Neuronal stem cell (in vitro differentiated cells): ENCODE data around the gene GUCY2C.
"Not testable (repeated sequence)": the region's sequence is repeated elsewhere in the genome, so short reads cannot be mapped to it uniquely, and the experiment has no call there.

Experiments
- DNase-seq: peaks from one replicate; pipeline ENCODE4 v3.0.0-alpha.2; 2013; ENCODE audit warnings: low spot score
- H2AFZ ChIP-seq: one replicate; pipeline ENCODE4 v1.6.1; 2013; ENCODE audit warnings: mild to moderate bottlenecking, low read length, inconsistent platforms
- H2AK5ac ChIP-seq: 2 replicates; pipeline ENCODE4 v1.6.1; 2013; ENCODE audit warnings: low read depth, mild to moderate bottlenecking, inconsistent platforms, low read length, moderate library complexity, mixed read lengths
- H2BK120ac ChIP-seq: 2 replicates; pipeline ENCODE4 v1.6.1; 2013; ENCODE audit warnings: low read depth, mild to moderate bottlenecking, inconsistent platforms, low read length, moderate library complexity, mixed read lengths
- H2BK12ac ChIP-seq: one replicate; pipeline ENCODE4 v1.6.1; 2013; ENCODE audit warnings: low read length, inconsistent platforms
- H2BK15ac ChIP-seq: 2 replicates; pipeline ENCODE4 v1.6.1; 2013; ENCODE audit warnings: mild to moderate bottlenecking, low read length, inconsistent platforms, mixed read lengths
- H2BK5ac ChIP-seq: one replicate; pipeline ENCODE4 v1.6.1; 2013; ENCODE audit warnings: inconsistent platforms, mild to moderate bottlenecking, low read length, moderate library complexity
- H3K14ac ChIP-seq: one replicate; pipeline ENCODE4 v1.6.1; 2013; ENCODE audit warnings: low read length, inconsistent platforms
- H3K18ac ChIP-seq: 2 replicates; pipeline ENCODE4 v1.6.1; 2013; ENCODE audit warnings: low read length, inconsistent platforms
- H3K23ac ChIP-seq: 2 replicates; pipeline ENCODE4 v1.6.1; 2013; ENCODE audit warnings: low read depth, mild to moderate bottlenecking, mixed read lengths, low read length, inconsistent platforms; ENCODE audit not compliant: poor library complexity
- H3K27ac ChIP-seq: replicated peaks from 3 replicates; pipeline ENCODE4 v1.5.1; 2013; ENCODE audit warnings: low read length, inconsistent platforms
- H3K27me3 ChIP-seq, 3 experiments: 2 replicates each; pipeline ENCODE4 v1.6.1; 2013; ENCODE audit warnings: low read length in 3 of 3, mild to moderate bottlenecking in 2 of 3, inconsistent platforms in 1 of 3, low read depth in 1 of 3, mixed read lengths in 1 of 3, moderate library complexity in 1 of 3; ENCODE audit not compliant: control insufficient read depth in 3 of 3, insufficient read depth in 3 of 3
- H3K36me3 ChIP-seq, 2 donors: replicated peaks in 1 of 2; 2 replicates each; pipeline ENCODE4 v1.6.1; 2013; ENCODE audit warnings: low read length in 2 of 2; ENCODE audit not compliant: control insufficient read depth in 2 of 2, insufficient read depth in 2 of 2
- H3K4ac ChIP-seq: 2 replicates; pipeline ENCODE4 v1.6.1; 2013; ENCODE audit warnings: inconsistent platforms, mild to moderate bottlenecking, low read length, moderate library complexity
- H3K4me1 ChIP-seq, 2 donors: 1 replicate in 1 of 2; 2 replicates in 1 of 2; pipeline ENCODE4 v1.6.1; 2013; ENCODE audit warnings: low read length in 2 of 2, low read depth in 1 of 2; ENCODE audit not compliant: control insufficient read depth in 2 of 2, insufficient read depth in 1 of 2
- H3K4me2 ChIP-seq: one replicate; pipeline ENCODE4 v1.6.1; 2013; ENCODE audit warnings: mild to moderate bottlenecking, low read length, inconsistent platforms; ENCODE audit not compliant: insufficient read depth, poor library complexity, severe bottlenecking
- H3K4me3 ChIP-seq, 2 donors: 2 replicates each; pipeline ENCODE4 v1.5.1; 2013; ENCODE audit warnings: low read length in 2 of 2, mild to moderate bottlenecking in 2 of 2, inconsistent platforms in 1 of 2, moderate library complexity in 1 of 2
- H3K79me1 ChIP-seq: one replicate; pipeline ENCODE4 v1.6.1; 2013; ENCODE audit warnings: low read depth, mild to moderate bottlenecking, inconsistent platforms, low read length, moderate library complexity
- H3K9ac ChIP-seq: one replicate; pipeline ENCODE4 v1.6.1; 2013; ENCODE audit warnings: mild to moderate bottlenecking, low read depth, low read length, inconsistent platforms; ENCODE audit not compliant: poor library complexity
- H3K9me3 ChIP-seq, 2 donors: replicated peaks in 1 of 2; 2 replicates each; pipeline versions ENCODE3 to v1.6.1; 2013; ENCODE audit warnings: low read length in 2 of 2, mild to moderate bottlenecking in 2 of 2, inconsistent platforms in 1 of 2, low read depth in 1 of 2, mixed read lengths in 1 of 2, moderate library complexity in 1 of 2; ENCODE audit not compliant: control insufficient read depth in 2 of 2, insufficient read depth in 1 of 2
- H4K8ac ChIP-seq: one replicate; pipeline ENCODE4 v1.6.1; 2013; ENCODE audit warnings: low read depth, mild to moderate bottlenecking, inconsistent platforms, low read length, moderate library complexity
- H4K91ac ChIP-seq: one replicate; pipeline ENCODE4 v1.6.1; 2013; ENCODE audit warnings: low read length, low read depth, mild to moderate bottlenecking, inconsistent platforms; ENCODE audit not compliant: poor library complexity
- WGBS, 2 donors: extraction: QIAGEN DNeasy Blood & Tissue Kit; methylation state at CpG; one replicate each; pipeline ENCODE4 v1.1.7; 2013; ENCODE audit warnings: missing lambda C conversion rate in 2 of 2, mixed read lengths in 1 of 2; ENCODE audit not compliant: insufficient read length in 2 of 2, insufficient replicate concordance in 1 of 2; ENCODE audit errors: extremely low coverage in 2 of 2; 5-methylcytosine and 5-hydroxymethylcytosine counted together

Gene GUCY2C

DNA sequence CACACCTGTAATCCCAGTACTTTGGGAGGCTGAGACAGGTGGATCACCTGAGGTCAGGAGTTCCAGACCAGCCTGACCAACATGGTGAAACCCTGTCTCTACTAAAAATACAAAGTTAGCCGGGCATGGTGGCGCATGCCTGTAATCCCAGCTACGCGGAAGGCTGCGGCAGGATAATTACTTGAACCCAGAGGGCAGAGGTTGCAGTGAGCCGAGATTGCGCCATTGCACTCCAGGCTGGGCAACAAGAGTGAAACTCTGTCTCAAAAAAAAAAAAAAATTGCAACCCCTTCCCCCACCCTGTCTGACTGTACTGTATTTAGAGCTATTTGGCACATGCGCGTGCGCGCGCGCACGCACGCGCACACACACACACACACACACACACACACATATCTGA lies 40.0 kb upstream of the GUCY2C start:
- not testable (repeated sequence) for H3K36me3 ChIP-seq, H3K4me3 ChIP-seq, H3K18ac ChIP-seq, H2BK12ac ChIP-seq, H3K4me2 ChIP-seq, H3K23ac ChIP-seq, H3K4ac ChIP-seq, H2AFZ ChIP-seq, H3K9ac ChIP-seq, H3K27me3 ChIP-seq, DNase-seq, H2BK120ac ChIP-seq, H3K14ac ChIP-seq, H3K4me1 ChIP-seq, H2BK5ac ChIP-seq, H3K27ac ChIP-seq, H4K8ac ChIP-seq, H4K91ac ChIP-seq, H3K79me1 ChIP-seq, H3K9me3 ChIP-seq, H2AK5ac ChIP-seq, H2BK15ac ChIP-seq
- no CpG with 5 or more reads among the region's 16 CpGs for WGBS, 2 donors

DNA sequence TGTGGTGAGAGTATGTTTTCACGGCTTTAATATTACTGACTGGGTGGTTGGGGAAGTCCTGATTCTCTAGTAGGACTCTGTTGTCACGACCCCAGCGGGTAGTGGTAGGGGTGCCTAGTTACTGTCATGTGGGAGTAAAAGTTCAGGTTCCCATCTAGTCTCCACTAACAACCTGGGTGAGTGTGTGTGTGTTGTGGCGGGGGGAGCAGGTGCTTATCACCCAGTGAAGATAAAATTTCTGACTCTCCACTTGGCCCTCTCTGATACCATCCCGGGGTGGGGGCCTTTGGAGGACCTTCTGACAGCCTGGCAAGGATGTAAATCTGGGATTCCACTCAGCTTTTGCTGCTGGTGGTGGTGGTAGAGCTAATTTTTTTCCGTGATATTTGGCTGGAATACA lies 35.4 kb upstream of the GUCY2C start:
- H2AFZ ChIP-seq: no peak overlapping the region
- H2BK15ac ChIP-seq: no peak overlapping the region
- no peak overlapping the region for H3K27ac ChIP-seq
- DNase-seq: no peak
- H3K23ac ChIP-seq: no peak overlapping the region
- no peak overlapping the region for H3K18ac ChIP-seq
- no peak overlapping the region for H3K9ac ChIP-seq
- WGBS, 2 donors: no CpG with 5 or more reads among the region's 6 CpGs
- no peaks in the 10 kb centered on the region for H3K27me3 ChIP-seq
- H4K91ac ChIP-seq: no peak overlapping the region
- no peak overlapping the region for H2BK120ac ChIP-seq
- no peaks in the 10 kb centered on the region for H3K79me1 ChIP-seq
- H3K4me3 ChIP-seq: no peak overlapping the region
- H3K4me2 ChIP-seq: no peak overlapping the region
- no peak overlapping the region for H4K8ac ChIP-seq
- H3K36me3 ChIP-seq: no peaks in the 10 kb centered on the region
- H2AK5ac ChIP-seq: no peak overlapping the region
- no peaks in the 10 kb centered on the region for H3K9me3 ChIP-seq
- no peak overlapping the region for H3K14ac ChIP-seq
- no peaks in the 10 kb centered on the region for H3K4me1 ChIP-seq
- H2BK5ac ChIP-seq: no peak overlapping the region
- no peak overlapping the region for H2BK12ac ChIP-seq
- H3K4ac ChIP-seq: no peak overlapping the region

DNA sequence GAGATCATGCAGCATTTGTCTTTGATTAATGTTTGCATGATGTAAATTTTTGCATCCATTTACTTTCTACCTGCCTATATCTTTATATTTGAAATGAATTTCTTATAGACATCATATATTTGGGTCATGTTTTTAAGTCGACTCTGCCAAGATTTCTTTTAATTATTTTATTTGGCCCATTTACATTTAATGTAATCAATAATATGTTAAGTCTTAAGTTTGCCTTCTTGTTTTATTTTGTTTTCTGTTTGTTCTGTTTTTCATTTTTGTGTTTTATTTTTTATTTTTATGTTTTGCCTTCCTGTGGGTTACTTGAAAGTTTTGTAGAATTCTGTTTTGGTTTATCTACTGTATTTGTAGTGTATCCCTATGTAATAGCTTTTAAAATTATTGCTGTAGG lies 33.2 kb upstream of the GUCY2C start:
- no peak overlapping the region for H2BK5ac ChIP-seq
- no peak overlapping the region for H4K8ac ChIP-seq
- DNase-seq: no peak
- H3K4me1 ChIP-seq: no peaks in the 10 kb centered on the region
- H3K4me2 ChIP-seq: no peak overlapping the region
- H3K9ac ChIP-seq: no peak overlapping the region
- H3K79me1 ChIP-seq: no peaks in the 10 kb centered on the region
- no peaks in the 10 kb centered on the region for H3K27me3 ChIP-seq
- H2AK5ac ChIP-seq: no peak overlapping the region
- H2BK12ac ChIP-seq: no peak overlapping the region
- H3K23ac ChIP-seq: no peak overlapping the region
- H2BK15ac ChIP-seq: no peak overlapping the region
- no peak overlapping the region for H3K18ac ChIP-seq
- H3K14ac ChIP-seq: no peak overlapping the region
- H3K4ac ChIP-seq: no peak overlapping the region
- H3K9me3 ChIP-seq: no peaks in the 10 kb centered on the region
- no peak overlapping the region for H4K91ac ChIP-seq
- no peak overlapping the region for H3K4me3 ChIP-seq
- no CpG with 5 or more reads among the region's 1 CpG for WGBS, 2 donors
- H3K36me3 ChIP-seq: no peaks in the 10 kb centered on the region
- no peak overlapping the region for H2BK120ac ChIP-seq
- no peak overlapping the region for H2AFZ ChIP-seq
- H3K27ac ChIP-seq: no peak overlapping the region

DNA sequence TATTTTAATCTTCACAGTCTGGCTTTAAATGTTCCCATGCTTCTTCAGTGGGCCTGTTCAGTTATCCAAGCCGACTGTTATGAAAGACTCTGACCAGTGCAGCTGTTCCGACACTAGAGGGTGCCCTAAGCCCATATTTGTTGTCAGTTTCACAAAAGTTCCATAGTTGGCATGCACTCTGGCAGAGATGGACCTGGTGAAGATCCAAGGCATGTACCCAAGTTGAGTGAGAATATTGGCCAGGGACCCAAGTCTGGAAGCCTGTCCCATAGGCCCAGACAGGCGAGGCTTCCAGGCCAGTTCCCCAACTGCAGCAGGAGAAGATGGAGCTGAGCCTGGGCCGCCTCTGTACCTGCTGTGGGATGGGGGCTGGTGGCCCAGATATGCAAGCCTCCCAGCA lies 27.4 kb upstream of the GUCY2C start:
- DNase-seq: peak; percentile 9
- Histone ChIP-seq H3K9me3 (peaks cover 0 to 2% of the 10 kb centered on the region in 2 donors), H2AK5ac (no peak overlapping the region), H3K23ac (no peak overlapping the region), H4K91ac (no peak overlapping the region), H3K18ac (peak overlapping the region; percentile 27), H3K79me1 (no peaks in the 10 kb centered on the region), H3K4me3 (no peak overlapping the region), H3K4me1 (no peaks in the 10 kb centered on the region), H3K4ac (no peak overlapping the region), H2BK120ac (no peak overlapping the region), H2BK5ac (no peak overlapping the region), H3K27ac (no peak overlapping the region), H3K36me3 (no peaks in the 10 kb centered on the region), H2BK15ac (no peak overlapping the region), H3K9ac (no peak overlapping the region), H2BK12ac (no peak overlapping the region), H3K4me2 (no peak overlapping the region), H3K27me3 (no peaks in the 10 kb centered on the region), H4K8ac (no peak overlapping the region), H3K14ac (no peak overlapping the region), H2AFZ (no peak overlapping the region)
- WGBS, 2 donors: no CpG with 5 or more reads among the region's 4 CpGs
